NOMO-1 (cell line): ENCODE data around the gene ASIC4.

Source experiments
- DNase-seq, 2 experiments: peaks; one replicate each; lab custom pipeline; 2025; ENCODE audit not compliant: unreplicated experiment in 2 of 2; lab: John Stamatoyannopoulos, UW

ASIC4 gene

DNA sequence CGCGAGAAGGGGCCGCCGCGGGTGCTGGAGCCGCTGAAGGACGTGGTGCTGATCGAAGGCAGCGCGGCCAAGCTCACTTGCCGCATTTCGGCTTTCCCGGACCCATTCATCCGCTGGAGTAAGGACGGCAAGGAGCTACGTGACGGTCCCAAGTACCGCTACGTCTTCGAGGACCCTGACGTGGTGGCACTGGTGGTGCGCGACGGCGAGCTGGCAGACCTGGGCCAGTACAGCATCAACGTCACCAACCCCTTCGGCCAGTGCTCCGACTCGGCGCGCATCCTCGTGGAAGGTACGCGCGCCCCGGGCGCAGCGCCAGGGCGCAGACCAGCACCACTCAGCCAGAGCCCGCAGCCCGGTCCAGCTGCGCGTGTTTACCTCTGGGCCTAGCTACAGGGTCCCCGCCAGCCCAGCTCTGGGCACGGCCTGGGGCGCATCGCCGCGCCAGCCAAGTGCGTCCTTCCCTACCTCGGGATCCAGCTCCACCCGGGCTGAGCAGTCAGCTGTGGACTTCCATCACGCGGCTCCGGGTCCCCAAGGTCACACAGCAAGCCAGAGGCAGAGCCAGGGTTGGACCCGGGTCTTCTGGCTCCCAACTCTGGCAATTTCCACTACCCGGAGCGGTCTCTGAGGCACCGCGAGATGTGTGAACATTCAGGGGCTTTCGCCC is 17.3 kb upstream of the ASIC4 start:
- DNase-seq, result no peak

- DNase-seq, result peak; percentile 37 to 53
These were observed 16.6 kb upstream of the ASIC4 start for GRCh38 chr2:219497495-219498279.

DNA sequence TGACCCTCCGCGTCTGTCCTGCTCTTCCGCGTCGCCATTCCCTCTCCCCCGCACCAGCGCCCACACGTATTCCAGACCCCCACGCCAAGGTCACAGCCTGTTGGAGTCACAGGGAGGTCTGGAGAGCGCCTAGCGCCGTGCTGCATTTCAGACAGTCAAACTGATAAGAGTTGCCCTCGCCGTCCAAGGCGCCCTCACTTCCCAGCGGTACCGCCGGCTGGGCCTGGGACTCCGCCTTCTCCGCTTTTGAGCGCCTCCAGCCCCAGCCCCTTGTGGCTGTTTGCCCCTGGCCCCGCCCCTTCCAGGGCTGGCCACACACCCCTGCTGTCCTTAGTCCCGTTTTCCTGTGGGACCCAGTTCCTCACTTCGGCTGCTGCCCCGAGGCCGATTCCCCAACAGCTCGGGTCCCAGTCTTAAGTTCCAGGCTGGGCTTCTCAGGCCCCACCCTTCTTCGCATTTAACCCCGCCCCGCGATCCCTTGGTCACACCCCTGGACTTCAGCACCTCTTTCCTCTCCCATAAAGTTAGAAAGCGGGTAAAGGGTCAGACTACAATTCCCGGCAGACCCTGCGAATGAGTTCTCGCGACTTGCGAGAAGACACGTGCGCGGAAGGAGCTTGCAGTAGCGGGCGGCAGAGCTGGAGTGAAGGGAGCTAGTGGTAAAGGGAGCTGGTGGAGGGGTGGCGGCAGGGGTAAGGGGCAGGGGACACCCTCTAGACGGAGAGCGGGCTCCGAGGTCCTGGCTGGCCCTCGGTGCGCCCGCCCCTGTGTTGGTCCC is 15.8 kb upstream of the ASIC4 start, which contains the start of gene GMPPA:
GMPPA (plus strand) TSS at position 612 of the 778 bp plus-strand sequence. CDS start 1,085 bp downstream, outside the sequence.
- DNase-seq, result peak; percentile 97 to 98

DNA sequence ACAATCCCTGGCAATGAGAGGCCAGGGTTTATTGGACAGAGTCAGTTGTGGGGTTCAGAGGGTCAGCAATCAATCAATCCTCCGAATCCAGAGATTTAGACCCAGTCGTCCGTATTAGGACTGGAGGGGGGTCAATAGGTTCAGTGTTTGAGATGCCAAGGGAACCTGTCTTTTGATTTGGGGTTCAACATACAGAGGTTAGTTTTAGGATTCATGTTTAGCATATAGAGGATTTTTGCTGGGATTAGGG is 15.3 kb upstream of the ASIC4 start:
- DNase-seq, result peak in 1 of 2 experiments; percentile 34

DNA sequence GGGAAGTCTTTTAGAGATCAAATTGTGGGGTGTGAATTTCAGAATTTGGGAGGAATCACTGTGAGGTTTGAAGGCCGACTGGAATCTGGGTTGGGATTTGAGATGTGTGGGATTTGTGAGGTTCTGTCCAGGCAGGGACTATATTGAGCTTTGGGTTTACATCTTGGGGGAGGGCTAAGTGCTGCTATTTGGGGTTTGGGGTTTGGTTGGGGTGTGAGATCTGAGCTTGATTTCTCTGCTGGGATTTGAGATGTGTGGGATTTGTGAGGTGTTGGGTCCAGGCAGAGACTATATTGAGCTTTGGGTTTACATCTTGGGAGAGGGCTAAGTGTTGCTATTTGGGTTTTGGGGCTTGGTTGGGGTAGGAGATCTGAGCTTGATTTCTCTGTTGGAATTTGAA is 14.7 kb upstream of the ASIC4 start:
- DNase-seq, result no peak

DNA sequence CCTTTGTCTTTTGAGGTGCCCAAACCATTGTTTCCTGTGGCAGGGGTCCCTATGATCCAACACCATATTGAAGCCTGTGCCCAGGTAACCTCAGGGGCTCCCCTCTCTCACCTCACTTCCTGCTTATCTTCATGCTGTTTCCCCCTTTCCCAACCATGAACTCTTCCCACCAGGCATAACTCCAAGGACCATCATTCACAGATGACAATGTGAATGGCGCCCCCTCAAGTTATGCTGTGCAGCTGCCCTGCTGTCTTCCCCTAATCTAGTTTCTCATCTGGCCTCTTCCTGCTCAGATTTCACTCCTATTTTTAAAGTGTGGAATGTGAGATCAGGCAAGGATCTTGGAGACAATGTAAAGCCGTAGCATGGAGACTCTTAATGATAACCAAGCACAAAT is 14.1 kb upstream of the ASIC4 start:
- no peak for DNase-seq

GRCh38 chr2:219501849-219502248 is 12.4 kb upstream of the ASIC4 start:
- DNase-seq, result no peak

- DNase-seq, result no peak
These were observed 11.7 kb upstream of the ASIC4 start for GRCh38 chr2:219502618-219503017.

DNA sequence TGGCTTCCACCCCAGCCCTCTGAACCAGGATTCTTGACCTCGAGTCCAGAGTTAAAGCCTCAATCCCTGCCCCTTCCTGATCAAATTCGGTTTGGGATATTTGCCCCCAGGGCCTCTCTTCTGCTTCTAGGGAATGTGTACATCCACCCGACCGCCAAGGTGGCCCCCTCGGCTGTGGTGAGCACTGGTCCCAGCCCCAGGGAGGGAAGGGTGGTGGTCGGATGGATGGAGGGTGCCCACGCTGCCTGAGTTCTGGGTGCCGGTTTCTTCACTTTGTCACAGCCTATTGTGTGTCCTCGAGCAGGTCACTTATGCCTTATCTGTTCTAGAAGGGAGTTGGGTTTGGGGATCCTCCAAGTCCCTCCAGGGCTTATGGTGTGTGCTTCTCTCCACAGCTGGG is 8.7 kb upstream of the ASIC4 start:
- DNase-seq, result no peak

GRCh38 chr2:219506153-219506801 is 8.0 kb upstream of the ASIC4 start:
- DNase-seq, result no peak

- no peak for DNase-seq
These were observed 7.3 kb upstream of the ASIC4 start for GRCh38 chr2:219506802-219507526.

GRCh38 chr2:219507581-219508443 is 6.5 kb upstream of the ASIC4 start:
- DNase-seq, result no peak

- DNase-seq, result no peak
These were observed 5.9 kb upstream of the ASIC4 start for GRCh38 chr2:219508444-219508734.

DNA sequence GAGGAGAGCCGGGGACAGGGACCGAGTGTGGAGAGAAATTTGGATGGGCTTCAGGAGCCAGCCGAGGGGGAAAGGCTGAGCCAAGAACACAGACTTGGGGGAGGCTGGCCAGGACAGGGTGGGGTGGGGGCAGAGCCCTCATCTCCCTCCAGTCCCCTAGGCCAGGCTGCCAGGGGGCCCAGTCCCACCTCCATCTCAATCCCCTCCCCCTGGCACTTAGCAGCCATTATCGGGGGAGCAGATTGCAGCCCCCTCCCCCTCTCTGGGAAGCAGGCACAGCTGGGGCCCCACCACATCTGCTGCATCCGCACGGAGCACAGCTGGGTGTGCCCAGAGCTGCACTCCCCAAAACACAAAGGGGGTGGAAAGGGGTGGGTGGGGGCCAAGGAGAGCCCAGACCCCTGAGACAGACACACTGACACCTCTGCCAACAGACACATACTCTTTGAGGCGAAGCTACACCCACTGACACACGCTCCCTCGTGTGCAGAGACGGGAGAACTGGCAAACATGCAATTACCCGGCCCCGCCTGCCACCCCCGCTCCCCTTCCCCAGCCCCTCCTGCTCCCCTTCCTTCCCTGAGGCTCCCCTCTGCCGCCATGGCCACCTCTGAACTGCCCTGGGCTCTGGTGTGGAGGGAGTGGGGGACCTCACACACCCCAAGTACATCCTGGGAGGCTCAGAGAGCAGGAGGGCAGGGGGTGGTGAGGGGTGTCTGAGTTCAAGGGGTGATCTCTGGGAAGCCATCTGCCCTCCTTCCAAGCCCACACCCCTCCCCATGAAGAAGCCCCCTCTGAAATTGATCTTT is 5.1 kb upstream of the ASIC4 start:
- DNase-seq, result no peak

DNA sequence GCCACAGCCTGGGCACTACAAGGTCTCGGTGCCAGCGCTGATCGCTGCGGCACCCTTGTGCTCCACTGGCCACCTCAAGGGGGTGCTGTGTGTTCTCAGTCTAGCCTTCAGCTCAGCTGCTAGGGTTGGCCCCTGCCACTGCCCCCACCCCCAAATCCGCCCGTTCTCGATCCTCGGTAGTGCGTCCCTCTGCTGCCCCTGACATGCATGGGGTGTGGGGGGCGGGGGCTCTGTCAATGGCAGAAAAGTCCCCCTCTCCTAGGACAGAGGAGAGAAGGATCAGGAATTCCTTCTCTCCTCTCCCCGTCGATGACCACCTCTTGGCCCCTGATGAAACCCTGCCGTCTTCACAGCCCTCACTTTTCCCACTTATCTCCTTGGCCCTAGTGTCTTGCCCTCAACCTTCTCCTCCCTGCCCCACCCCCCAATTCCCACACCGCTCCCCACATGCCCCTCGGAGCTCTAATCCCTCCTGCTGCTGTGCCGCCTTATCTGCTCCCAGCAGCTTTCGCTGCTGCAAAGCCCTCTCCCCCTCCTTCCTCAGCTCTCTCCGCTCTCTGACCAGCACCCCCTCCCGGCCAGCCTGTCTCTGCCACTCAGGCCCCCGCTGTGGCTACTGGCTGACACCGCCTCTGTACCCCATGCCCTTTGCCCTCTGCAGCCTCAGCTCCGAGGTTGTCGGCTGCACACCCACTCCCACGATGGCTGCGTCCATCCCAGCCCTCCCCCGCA is 4.3 kb upstream of the ASIC4 start:
- peak; percentile 15 to 21 for DNase-seq

DNA sequence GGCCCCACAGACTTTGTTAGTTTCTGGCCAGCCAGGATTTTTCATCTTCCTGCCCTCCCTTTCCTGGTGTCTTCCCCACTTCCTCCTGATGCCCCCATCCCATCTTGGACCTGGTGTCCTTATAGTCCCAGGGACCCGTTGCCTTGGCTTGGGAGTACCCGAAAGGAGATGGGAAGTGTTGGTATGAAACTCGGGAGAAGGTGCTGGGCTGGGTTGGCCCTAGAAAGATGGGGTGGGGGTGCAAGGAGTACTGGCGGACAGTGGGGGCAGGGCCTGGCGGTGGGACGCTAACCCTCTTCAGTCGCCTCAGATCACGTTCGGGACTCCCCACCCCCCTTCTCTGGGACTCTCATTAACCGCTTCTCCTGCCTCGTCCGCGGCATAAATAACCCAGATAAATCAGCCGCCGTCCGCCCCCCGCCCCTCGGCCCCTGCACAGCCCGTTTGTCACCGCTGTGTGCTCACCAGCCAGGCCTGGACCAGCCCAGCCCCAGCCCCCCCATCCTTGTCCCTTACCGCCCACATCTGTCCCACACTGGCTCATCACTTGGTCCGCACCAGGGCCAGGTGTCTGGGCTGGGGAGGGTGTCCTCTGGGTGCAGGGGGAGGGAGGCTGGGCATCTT is 3.7 kb upstream of the ASIC4 start:
- no peak for DNase-seq

DNA sequence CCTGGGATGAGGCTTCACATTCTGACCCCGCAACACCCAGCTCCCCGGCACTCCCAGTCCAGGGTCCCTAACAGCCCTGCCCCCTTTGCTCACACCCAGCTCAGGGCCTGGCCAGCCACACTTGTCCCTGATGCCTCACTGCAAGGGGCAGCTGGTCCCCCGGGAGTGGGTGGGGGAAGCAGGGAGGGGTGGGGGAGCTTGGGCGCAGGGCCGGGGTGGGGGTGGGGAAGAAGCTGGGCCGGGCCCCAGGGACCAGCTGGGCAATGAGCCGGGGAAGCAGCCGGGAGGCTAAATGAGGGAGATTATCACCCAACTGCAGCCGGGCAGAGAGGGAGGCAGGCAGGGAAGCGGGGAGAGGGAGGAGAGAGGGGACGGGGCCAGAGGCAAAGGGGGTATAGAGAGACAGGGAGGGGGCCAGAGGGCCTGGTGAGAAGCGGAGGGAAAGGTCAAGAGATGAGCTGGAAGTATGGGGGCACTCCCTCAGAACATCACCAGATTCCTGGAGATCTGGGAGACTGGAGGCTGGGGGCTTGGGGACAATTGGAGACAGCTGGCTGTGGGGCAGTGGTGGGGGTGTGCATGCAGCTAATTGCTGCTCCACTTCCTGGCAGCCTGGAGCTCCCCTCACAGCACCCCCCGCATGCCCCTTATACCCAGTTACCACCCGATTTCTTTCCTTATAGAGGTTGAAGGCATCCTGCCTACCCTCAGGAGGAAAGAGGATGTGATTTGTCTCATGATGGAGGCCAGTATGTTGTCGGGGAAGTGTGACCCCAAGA is 2.5 kb upstream of the ASIC4 start:
- DNase-seq, result no peak
